Suppressor macrophage treated with lipopolysaccharide for 4 hours (primary cell): ENCODE measurements around the gene NRP1.

Experiments used
- DNase-seq: peaks from one replicate; pipeline ENCODE4 v3.0.0-alpha.2; 2020

The NRP1 gene

GRCh38 chr10:33347211-33347610, 12.7 kb upstream of the NRP1 start:
- DNase-seq: no peak

- no peak for DNase-seq
These were observed 10.8 kb upstream of the NRP1 start for GRCh38 chr10:33345236-33345635.

GRCh38 chr10:33344676-33345075, 10.2 kb upstream of the NRP1 start:
- DNase-seq: no peak

- no peak for DNase-seq
These were observed 7.2 kb upstream of the NRP1 start for GRCh38 chr10:33341637-33342036.

- no peak for DNase-seq
These were observed 3.0 kb upstream of the NRP1 start for GRCh38 chr10:33337326-33337957.

GRCh38 chr10:33336582-33337325, 2.3 kb upstream of the NRP1 start:
- peak; percentile 45 for DNase-seq

- DNase-seq: peak; percentile 44
These were observed 1.5 kb upstream of the NRP1 start for GRCh38 chr10:33335801-33336581.

- no peak for DNase-seq
These were observed 1.0 kb upstream of the NRP1 start for GRCh38 chr10:33335551-33335800.

GRCh38 chr10:33334805-33335550, 511 bp upstream of the NRP1 start:
- DNase-seq: peak; percentile 79

GRCh38 chr10:33333260-33334101, 986 bp downstream of the NRP1 start:
- DNase-seq: peak; percentile 61

- no peak for DNase-seq
These were observed 2.0 kb downstream of the NRP1 start for GRCh38 chr10:33332183-33333065.

GRCh38 chr10:33331379-33331694, 3.1 kb downstream of the NRP1 start:
- no peak for DNase-seq

- DNase-seq: peak; percentile 90
These were observed 3.7 kb downstream of the NRP1 start for GRCh38 chr10:33330543-33331378.

- DNase-seq: no peak
These were observed 5.3 kb downstream of the NRP1 start for GRCh38 chr10:33329178-33329577.

- no peak for DNase-seq
These were observed 6.2 kb downstream of the NRP1 start for GRCh38 chr10:33328253-33328652.

- no peak for DNase-seq
These were observed 6.7 kb downstream of the NRP1 start for GRCh38 chr10:33327751-33328150.

- peak; percentile 46 for DNase-seq
These were observed 7.5 kb downstream of the NRP1 start for GRCh38 chr10:33326933-33327332.

- DNase-seq: no peak
These were observed 8.5 kb downstream of the NRP1 start for GRCh38 chr10:33325929-33326328.

GRCh38 chr10:33323721-33324120, 10.7 kb downstream of the NRP1 start:
- DNase-seq: no peak

GRCh38 chr10:33321516-33321915, 13.0 kb downstream of the NRP1 start:
- DNase-seq: no peak

- no peak for DNase-seq
These were observed 14.2 kb downstream of the NRP1 start for GRCh38 chr10:33320288-33320687.
